Neuronal stem cell (in vitro differentiated cells): ENCODE data around the gene MMP26.

Experiments
- DNase-seq: peaks from one replicate; pipeline ENCODE4 v3.0.0-alpha.2; 2013; ENCODE audit warnings: low spot score
- H2AFZ ChIP-seq: one replicate; pipeline ENCODE4 v1.6.1; 2013; ENCODE audit warnings: mild to moderate bottlenecking, low read length, inconsistent platforms
- H2AK5ac ChIP-seq: 2 replicates; pipeline ENCODE4 v1.6.1; 2013; ENCODE audit warnings: low read depth, mild to moderate bottlenecking, inconsistent platforms, low read length, moderate library complexity, mixed read lengths
- H2BK120ac ChIP-seq: 2 replicates; pipeline ENCODE4 v1.6.1; 2013; ENCODE audit warnings: low read depth, mild to moderate bottlenecking, inconsistent platforms, low read length, moderate library complexity, mixed read lengths
- H2BK12ac ChIP-seq: one replicate; pipeline ENCODE4 v1.6.1; 2013; ENCODE audit warnings: low read length, inconsistent platforms
- H2BK15ac ChIP-seq: 2 replicates; pipeline ENCODE4 v1.6.1; 2013; ENCODE audit warnings: mild to moderate bottlenecking, low read length, inconsistent platforms, mixed read lengths
- H2BK5ac ChIP-seq: one replicate; pipeline ENCODE4 v1.6.1; 2013; ENCODE audit warnings: inconsistent platforms, mild to moderate bottlenecking, low read length, moderate library complexity
- H3K14ac ChIP-seq: one replicate; pipeline ENCODE4 v1.6.1; 2013; ENCODE audit warnings: low read length, inconsistent platforms
- H3K18ac ChIP-seq: 2 replicates; pipeline ENCODE4 v1.6.1; 2013; ENCODE audit warnings: low read length, inconsistent platforms
- H3K23ac ChIP-seq: 2 replicates; pipeline ENCODE4 v1.6.1; 2013; ENCODE audit warnings: low read depth, mild to moderate bottlenecking, mixed read lengths, low read length, inconsistent platforms; ENCODE audit not compliant: poor library complexity
- H3K27ac ChIP-seq: replicated peaks from 3 replicates; pipeline ENCODE4 v1.5.1; 2013; ENCODE audit warnings: low read length, inconsistent platforms
- H3K27me3 ChIP-seq, 3 experiments: 2 replicates each; pipeline ENCODE4 v1.6.1; 2013; ENCODE audit warnings: low read length in 3 of 3, mild to moderate bottlenecking in 2 of 3, inconsistent platforms in 1 of 3, low read depth in 1 of 3, mixed read lengths in 1 of 3, moderate library complexity in 1 of 3; ENCODE audit not compliant: control insufficient read depth in 3 of 3, insufficient read depth in 3 of 3
- H3K36me3 ChIP-seq, 2 donors: replicated peaks in 1 of 2; 2 replicates each; pipeline ENCODE4 v1.6.1; 2013; ENCODE audit warnings: low read length in 2 of 2; ENCODE audit not compliant: control insufficient read depth in 2 of 2, insufficient read depth in 2 of 2
- H3K4ac ChIP-seq: 2 replicates; pipeline ENCODE4 v1.6.1; 2013; ENCODE audit warnings: inconsistent platforms, mild to moderate bottlenecking, low read length, moderate library complexity
- H3K4me1 ChIP-seq, 2 donors: 1 replicate in 1 of 2; 2 replicates in 1 of 2; pipeline ENCODE4 v1.6.1; 2013; ENCODE audit warnings: low read length in 2 of 2, low read depth in 1 of 2; ENCODE audit not compliant: control insufficient read depth in 2 of 2, insufficient read depth in 1 of 2
- H3K4me2 ChIP-seq: one replicate; pipeline ENCODE4 v1.6.1; 2013; ENCODE audit warnings: mild to moderate bottlenecking, low read length, inconsistent platforms; ENCODE audit not compliant: insufficient read depth, poor library complexity, severe bottlenecking
- H3K4me3 ChIP-seq, 2 donors: 2 replicates each; pipeline ENCODE4 v1.5.1; 2013; ENCODE audit warnings: low read length in 2 of 2, mild to moderate bottlenecking in 2 of 2, inconsistent platforms in 1 of 2, moderate library complexity in 1 of 2
- H3K79me1 ChIP-seq: one replicate; pipeline ENCODE4 v1.6.1; 2013; ENCODE audit warnings: low read depth, mild to moderate bottlenecking, inconsistent platforms, low read length, moderate library complexity
- H3K9ac ChIP-seq: one replicate; pipeline ENCODE4 v1.6.1; 2013; ENCODE audit warnings: mild to moderate bottlenecking, low read depth, low read length, inconsistent platforms; ENCODE audit not compliant: poor library complexity
- H3K9me3 ChIP-seq, 2 donors: replicated peaks in 1 of 2; 2 replicates each; pipeline versions ENCODE3 to v1.6.1; 2013; ENCODE audit warnings: low read length in 2 of 2, mild to moderate bottlenecking in 2 of 2, inconsistent platforms in 1 of 2, low read depth in 1 of 2, mixed read lengths in 1 of 2, moderate library complexity in 1 of 2; ENCODE audit not compliant: control insufficient read depth in 2 of 2, insufficient read depth in 1 of 2
- H4K8ac ChIP-seq: one replicate; pipeline ENCODE4 v1.6.1; 2013; ENCODE audit warnings: low read depth, mild to moderate bottlenecking, inconsistent platforms, low read length, moderate library complexity
- H4K91ac ChIP-seq: one replicate; pipeline ENCODE4 v1.6.1; 2013; ENCODE audit warnings: low read length, low read depth, mild to moderate bottlenecking, inconsistent platforms; ENCODE audit not compliant: poor library complexity
- WGBS, 2 donors: extraction: QIAGEN DNeasy Blood & Tissue Kit; methylation state at CpG; one replicate each; pipeline ENCODE4 v1.1.7; 2013; ENCODE audit warnings: missing lambda C conversion rate in 2 of 2, mixed read lengths in 1 of 2; ENCODE audit not compliant: insufficient read length in 2 of 2, insufficient replicate concordance in 1 of 2; ENCODE audit errors: extremely low coverage in 2 of 2; 5-methylcytosine and 5-hydroxymethylcytosine counted together

MMP26 gene

GRCh38 chr11:4664786-4665185 lies 39.8 kb upstream of the MMP26 start:
- Histone ChIP-seq H3K4me3 (no peak overlapping the region), H2BK120ac (no peak overlapping the region), H2BK12ac (no peak overlapping the region), H3K9ac (no peak overlapping the region), H2AK5ac (no peak overlapping the region), H3K27me3 (no peaks in the 10 kb centered on the region), H3K18ac (no peak overlapping the region), H3K27ac (no peak overlapping the region), H3K14ac (no peak overlapping the region), H2AFZ (no peak overlapping the region), H3K23ac (no peak overlapping the region), H4K91ac (no peak overlapping the region), H2BK15ac (no peak overlapping the region), H4K8ac (no peak overlapping the region), H3K4me2 (no peak overlapping the region), H3K4ac (no peak overlapping the region), H3K9me3 (no peaks in the 10 kb centered on the region), H3K36me3 (no peaks in the 10 kb centered on the region), H3K4me1 (no peaks in the 10 kb centered on the region), H2BK5ac (no peak overlapping the region), H3K79me1 (no peaks in the 10 kb centered on the region)
- no CpG with 5 or more reads among the region's 3 CpGs for WGBS, 2 donors
- DNase-seq = no peak

- Histone ChIP-seq H2AK5ac (no peak overlapping the region), H3K4me2 (no peak overlapping the region), H3K9me3 (no peaks in the 10 kb centered on the region), H3K4me3 (no peak overlapping the region), H3K27me3 (no peaks in the 10 kb centered on the region), H3K23ac (no peak overlapping the region), H3K79me1 (no peaks in the 10 kb centered on the region), H4K8ac (no peak overlapping the region), H3K18ac (no peak overlapping the region), H2AFZ (no peak overlapping the region), H3K36me3 (no peaks in the 10 kb centered on the region), H3K9ac (no peak overlapping the region), H3K27ac (no peak overlapping the region), H2BK5ac (no peak overlapping the region), H3K4me1 (no peaks in the 10 kb centered on the region), H3K14ac (no peak overlapping the region), H4K91ac (no peak overlapping the region), H3K4ac (no peak overlapping the region), H2BK12ac (no peak overlapping the region), H2BK15ac (no peak overlapping the region), H2BK120ac (no peak overlapping the region)
- DNase-seq = no peak
- no CpG with 5 or more reads among the region's 2 CpGs for WGBS, 2 donors
These were observed 39.2 kb upstream of the MMP26 start for GRCh38 chr11:4665424-4665823.

- Histone ChIP-seq H3K4ac (no peak overlapping the region), H2AK5ac (no peak overlapping the region), H2BK15ac (no peak overlapping the region), H3K23ac (no peak overlapping the region), H3K36me3 (no peaks in the 10 kb centered on the region), H3K4me1 (no peaks in the 10 kb centered on the region), H4K8ac (no peak overlapping the region), H3K27me3 (no peaks in the 10 kb centered on the region), H3K79me1 (no peaks in the 10 kb centered on the region), H3K14ac (no peak overlapping the region), H2BK120ac (no peak overlapping the region), H3K4me2 (no peak overlapping the region), H3K18ac (no peak overlapping the region), H4K91ac (no peak overlapping the region), H2BK5ac (no peak overlapping the region), H3K4me3 (no peak overlapping the region), H3K9me3 (no peaks in the 10 kb centered on the region), H3K27ac (no peak overlapping the region), H3K9ac (no peak overlapping the region), H2BK12ac (no peak overlapping the region), H2AFZ (no peak overlapping the region)
- no peak for DNase-seq
- WGBS, 2 donors = no CpG with 5 or more reads among the region's 2 CpGs
These were observed 32.8 kb upstream of the MMP26 start for GRCh38 chr11:4671741-4672140.

- Histone ChIP-seq H2BK120ac (no peak overlapping the region), H2AFZ (no peak overlapping the region)
- WGBS, 2 donors = 100% methylated on average over 1 of the region's 3 CpGs; no CpG with 5 or more reads in 1 of the 2 donors
These were observed 32.1 kb upstream of the MMP26 start for GRCh38 chr11:4672470-4672869.

More at GRCh38 chr11:4672470-4672869, 32.1 kb upstream of the MMP26 start:
- Histone ChIP-seq H3K4me2 (no peak overlapping the region), H3K23ac (no peak overlapping the region), H2BK5ac (no peak overlapping the region), H2AK5ac (no peak overlapping the region), H2BK15ac (no peak overlapping the region), H4K8ac (no peak overlapping the region), H4K91ac (no peak overlapping the region), H3K4me3 (no peak overlapping the region), H3K9ac (no peak overlapping the region), H3K9me3 (no peaks in the 10 kb centered on the region), H3K36me3 (no peaks in the 10 kb centered on the region), H3K14ac (no peak overlapping the region), H3K4ac (no peak overlapping the region), H3K27me3 (no peaks in the 10 kb centered on the region), H3K27ac (no peak overlapping the region), H3K18ac (no peak overlapping the region), H2BK12ac (no peak overlapping the region), H3K4me1 (no peaks in the 10 kb centered on the region), H3K79me1 (no peaks in the 10 kb centered on the region)
- no peak for DNase-seq
